Stimulated activated CD4-positive, alpha-beta T cell treated with anti-CD3 and anti-CD28 coated beads, Interleukin-1b, Interleukin-23, amount 100 ng/mL, for 4 hours (primary cell): ENCODE data around the gene NCMAP.
A peak's percentile ranks its signal among the peaks of the same experiment; 100 is the strongest.

Experiments
- DNase-seq, 2 donors: peaks; one replicate each; pipeline ENCODE4 v3.0.0-alpha.2; 2020; ENCODE audit warnings: low read depth in 2 of 2

Gene NCMAP

GRCh38 chr1:24570265-24571125 lies 14.6 kb downstream of the NCMAP start:
- no peak for DNase-seq

GRCh38 chr1:24572301-24572700 lies 16.4 kb downstream of the NCMAP start:
- no peak for DNase-seq

GRCh38 chr1:24575905-24576587 lies 20.2 kb downstream of the NCMAP start:
- DNase-seq: no peak

- no peak for DNase-seq
These were observed 23.0 kb downstream of the NCMAP start for GRCh38 chr1:24578846-24579245.

- no peak for DNase-seq
These were observed 24.9 kb downstream of the NCMAP start for GRCh38 chr1:24580756-24581155.

GRCh38 chr1:24584171-24584647 lies 28.3 kb downstream of the NCMAP start:
- no peak for DNase-seq

GRCh38 chr1:24586119-24586518 lies 30.2 kb downstream of the NCMAP start:
- DNase-seq: no peak

- peak in 1 of 2 donors; percentile 54 for DNase-seq
These were observed 31.3 kb downstream of the NCMAP start for GRCh38 chr1:24586970-24587820.

GRCh38 chr1:24588573-24588972 lies 32.7 kb downstream of the NCMAP start:
- DNase-seq: no peak

GRCh38 chr1:24589200-24589599 lies 33.3 kb downstream of the NCMAP start:
- DNase-seq: no peak

GRCh38 chr1:24591781-24592180 lies 35.9 kb downstream of the NCMAP start:
- no peak for DNase-seq

- DNase-seq: no peak
These were observed 38.4 kb downstream of the NCMAP start for GRCh38 chr1:24594328-24594598.

GRCh38 chr1:24596401-24596880 lies 40.6 kb downstream of the NCMAP start:
- no peak for DNase-seq

GRCh38 chr1:24599265-24599664 lies 43.4 kb downstream of the NCMAP start:
- DNase-seq: no peak

GRCh38 chr1:24600551-24600950 lies 44.7 kb downstream of the NCMAP start:
- no peak for DNase-seq

GRCh38 chr1:24605534-24606295 lies 49.8 kb downstream of the NCMAP start:
- DNase-seq: no peak

- DNase-seq: no peak
These were observed 50.4 kb downstream of the NCMAP start for GRCh38 chr1:24606296-24606605.

GRCh38 chr1:24606621-24607020 lies 50.7 kb downstream of the NCMAP start:
- no peak for DNase-seq

- no peak for DNase-seq
These were observed 54.1 kb downstream of the NCMAP start for GRCh38 chr1:24609949-24610517.

- no peak for DNase-seq
These were observed 63.5 kb downstream of the NCMAP start for GRCh38 chr1:24619376-24619775.

- DNase-seq: no peak
These were observed 64.8 kb downstream of the NCMAP start for GRCh38 chr1:24620678-24621077.
